ENCODE measurements around the gene RLF. TPM values are rescaled to one million over a fixed set of nuclear protein-coding genes. Genes with fewer than 3 reads are reported as not detected.
"Not testable (repeated sequence)": the region's sequence is repeated elsewhere in the genome, so short reads cannot be mapped to it uniquely, and the experiment has no call there.

RLF gene
- polyA plus RNA-seq, 4 donors = 3.2 to 19.0 (median 4.1) TPM

DNA sequence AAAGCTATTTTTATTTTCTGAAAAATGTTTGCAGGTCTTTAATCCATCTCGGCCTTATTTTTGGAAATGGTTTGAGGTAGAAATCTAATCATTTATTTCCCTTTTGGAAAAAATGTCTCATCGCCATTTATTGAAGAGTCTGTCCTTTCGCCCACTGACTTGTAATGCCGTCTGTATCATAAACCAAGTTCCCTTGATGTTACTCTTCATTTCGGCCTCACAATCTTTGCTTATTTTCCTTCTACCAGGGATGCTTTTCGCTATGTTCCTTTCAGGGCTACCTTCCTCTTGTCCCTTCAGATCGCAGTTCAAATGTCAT, 422 bp upstream of the RLF start:
- Histone ChIP-seq H3K27me3 (ENCODE audit: control insufficient read depth in 3 of 3, insufficient read depth in 3 of 3, low read length in 3 of 3) (no peaks in the 10 kb centered on the region), H3K4me1 (ENCODE audit: control insufficient read depth in 3 of 3, insufficient read depth in 2 of 3, low read depth in 1 of 3, low read length in 2 of 3) (peaks cover 0 to 4% (median 3%) of the 10 kb centered on the region in 3 donors), H3K9me3 (ENCODE audit: control insufficient read depth in 2 of 2, insufficient read depth in 1 of 2, low read depth in 1 of 2, low read length in 1 of 2) (no peaks in the 10 kb centered on the region), H3K27ac (ENCODE audit: low read depth in 1 of 3, low read length in 2 of 3) (peak overlapping the region; percentile 75 to 93 (median 90)), H3K4me3 (ENCODE audit: low read depth in 1 of 3, low read length in 3 of 3) (peak overlapping the region in 2 of 3 donors; percentile 80 to 83), H3K36me3 (ENCODE audit: control insufficient read depth in 3 of 3, insufficient read depth in 2 of 3, low read depth in 1 of 3, low read length in 3 of 3) (no peaks in the 10 kb centered on the region)
- 18 to 29% (median 19%) methylated on average over 7 of the region's 7 CpGs for WGBS, 3 donors
- FAIRE-seq = no peak
- DNase-seq = no peak

DNA sequence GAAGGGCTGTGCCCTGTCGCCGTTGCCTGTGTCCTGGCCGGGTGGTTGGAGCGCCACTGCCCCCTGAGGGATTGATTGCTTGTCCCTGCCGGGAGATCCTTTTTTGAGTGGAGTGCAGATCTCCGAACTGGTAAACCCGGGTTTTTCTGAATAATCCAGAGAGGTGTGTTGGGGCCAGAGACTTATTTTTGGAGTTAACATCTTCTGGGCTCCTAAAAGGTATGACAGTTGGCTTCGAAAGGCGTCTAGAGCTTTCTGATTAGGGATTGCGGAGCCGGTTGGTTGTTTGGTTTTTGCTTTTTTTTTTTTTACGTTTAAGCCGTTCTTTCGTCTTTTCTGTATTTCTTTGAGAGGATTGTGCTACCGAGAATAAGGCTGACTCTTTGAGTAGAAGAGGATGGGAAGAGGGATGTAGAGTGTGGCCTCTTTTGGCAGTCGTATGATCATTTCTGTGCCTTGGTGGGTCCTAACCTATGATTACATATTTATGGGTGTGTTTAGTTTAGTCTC, 756 bp downstream of the RLF start:
- WGBS, 3 donors = 0 to 1% (median 0%) methylated on average over 16 of the region's 16 CpGs
- Histone ChIP-seq H3K27ac (ENCODE audit: low read depth in 1 of 3, low read length in 2 of 3) (peak overlapping the region; percentile 75 to 93 (median 90)), H3K27me3 (ENCODE audit: control insufficient read depth in 3 of 3, insufficient read depth in 3 of 3, low read length in 3 of 3) (no peaks in the 10 kb centered on the region), H3K4me3 (ENCODE audit: low read depth in 1 of 3, low read length in 3 of 3) (peak overlapping the region; percentile 80 to 98 (median 83)), H3K4me1 (ENCODE audit: control insufficient read depth in 3 of 3, insufficient read depth in 2 of 3, low read depth in 1 of 3, low read length in 2 of 3) (peaks cover 0 to 4% (median 3%) of the 10 kb centered on the region in 3 donors), H3K9me3 (ENCODE audit: control insufficient read depth in 2 of 2, insufficient read depth in 1 of 2, low read depth in 1 of 2, low read length in 1 of 2) (no peaks in the 10 kb centered on the region), H3K36me3 (ENCODE audit: control insufficient read depth in 3 of 3, insufficient read depth in 2 of 3, low read depth in 1 of 3, low read length in 3 of 3) (no peaks in the 10 kb centered on the region)
- peak in 1 of 2 donors; percentile 40 for DNase-seq
- no peak for FAIRE-seq

DNA sequence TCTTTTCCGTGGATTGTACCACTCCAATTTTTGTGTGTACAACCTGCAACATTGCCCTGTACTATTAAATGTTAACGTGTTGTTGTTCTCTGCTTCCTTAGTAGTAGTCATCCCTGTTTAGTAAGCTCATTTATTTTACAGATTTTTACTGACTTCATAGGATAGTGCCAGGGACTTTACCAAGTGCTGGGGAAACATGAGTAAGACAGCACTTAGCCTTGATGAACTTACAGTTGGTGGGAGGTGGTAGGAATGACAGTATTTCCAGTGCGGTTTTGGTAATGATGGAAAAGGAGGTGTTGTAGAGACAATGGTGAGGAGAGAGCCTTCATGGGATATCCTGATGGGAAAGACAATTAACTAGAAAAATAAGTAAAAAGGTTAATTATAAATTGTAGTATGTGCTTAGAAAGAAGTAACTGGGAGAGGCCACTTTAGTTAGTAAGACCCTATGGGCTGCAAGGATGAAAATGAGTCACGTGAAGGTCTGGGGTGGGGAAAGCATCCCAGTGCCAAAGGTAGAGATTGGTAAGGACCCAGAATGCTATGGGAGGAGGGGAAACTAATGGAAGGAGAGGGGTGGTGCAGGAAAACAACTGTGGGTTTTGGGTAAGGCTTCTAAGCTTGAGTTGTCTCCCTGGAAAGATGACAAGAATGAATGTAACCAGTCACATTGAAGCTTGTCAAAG, 1.7 kb downstream of the RLF start:
- Histone ChIP-seq H3K27ac (ENCODE audit: low read depth in 1 of 3, low read length in 2 of 3) (peak overlapping the region in 1 of 3 donors; percentile 90), H3K4me3 (ENCODE audit: low read depth in 1 of 3, low read length in 3 of 3) (peak overlapping the region in 2 of 3 donors; percentile 80 to 83), H3K27me3 (ENCODE audit: control insufficient read depth in 3 of 3, insufficient read depth in 3 of 3, low read length in 3 of 3) (no peaks in the 10 kb centered on the region), H3K9me3 (ENCODE audit: control insufficient read depth in 2 of 2, insufficient read depth in 1 of 2, low read depth in 1 of 2, low read length in 1 of 2) (no peaks in the 10 kb centered on the region), H3K4me1 (ENCODE audit: control insufficient read depth in 3 of 3, insufficient read depth in 2 of 3, low read depth in 1 of 3, low read length in 2 of 3) (peaks cover 0 to 4% (median 3%) of the 10 kb centered on the region in 3 donors), H3K36me3 (ENCODE audit: control insufficient read depth in 3 of 3, insufficient read depth in 2 of 3, low read depth in 1 of 3, low read length in 3 of 3) (no peaks in the 10 kb centered on the region)
- FAIRE-seq (no peak), DNase-seq (peak in 1 of 2 donors; percentile 16)
- WGBS, 3 donors = 6 to 11% (median 7%) methylated on average over 4 of the region's 4 CpGs

DNA sequence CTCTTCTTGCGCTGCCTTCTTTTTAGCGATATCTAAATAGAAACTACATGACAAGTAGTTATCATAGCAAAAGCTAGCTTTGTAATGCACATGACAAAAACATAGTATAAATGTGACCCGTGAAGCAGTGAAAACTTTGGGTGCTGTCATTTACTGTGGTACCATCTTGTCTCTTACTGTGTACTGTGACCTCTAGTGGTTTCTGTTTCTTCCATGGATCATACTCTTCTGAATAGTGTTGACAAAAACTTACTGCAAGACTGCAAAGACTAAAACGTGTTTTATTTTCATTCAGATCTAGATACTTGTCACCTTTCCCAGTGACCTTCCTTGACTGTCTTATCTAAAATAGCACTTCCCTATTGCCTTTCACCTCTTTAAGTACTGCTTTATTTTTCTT, 6.1 kb downstream of the RLF start:
- H3K4me1 ChIP-seq (ENCODE audit: control insufficient read depth in 3 of 3, insufficient read depth in 2 of 3, low read depth in 1 of 3, low read length in 2 of 3) = peaks cover 3 to 4% (median 4%) of the 10 kb centered on the region in 3 donors

DNA sequence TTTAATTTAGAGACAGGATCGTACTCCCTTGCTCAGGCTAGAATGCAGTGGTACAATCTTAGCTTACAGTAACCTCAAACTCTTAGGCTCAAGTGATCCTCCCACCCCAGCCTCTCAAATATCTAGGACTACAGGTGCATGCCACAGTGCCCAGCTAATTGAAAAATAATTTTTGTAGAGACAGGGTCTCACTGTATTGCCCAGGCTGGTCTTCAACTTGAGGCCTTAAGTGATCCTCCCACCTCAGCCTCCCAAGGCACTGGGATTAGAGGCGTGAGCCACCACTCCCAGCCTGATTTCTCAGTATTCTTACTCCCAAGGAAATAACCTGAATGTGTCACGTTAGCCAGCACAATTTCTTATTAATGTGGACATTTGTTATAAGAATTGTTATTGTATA, 9.8 kb downstream of the RLF start:
- 81 to 90% (median 88%) methylated on average over 3 of the region's 3 CpGs for WGBS, 3 donors
- peaks cover 0 to 4% (median 0%) of the 10 kb centered on the region in 3 donors for H3K4me1 ChIP-seq (ENCODE audit: control insufficient read depth in 3 of 3, insufficient read depth in 2 of 3, low read depth in 1 of 3, low read length in 2 of 3)
- H3K9me3 ChIP-seq (ENCODE audit: control insufficient read depth in 2 of 2, insufficient read depth in 1 of 2, low read depth in 1 of 2, low read length in 1 of 2) = no peaks in the 10 kb centered on the region
- H3K4me3 ChIP-seq (ENCODE audit: low read depth in 1 of 3, low read length in 3 of 3) = no peak overlapping the region
- H3K36me3 ChIP-seq (ENCODE audit: control insufficient read depth in 3 of 3, insufficient read depth in 2 of 3, low read depth in 1 of 3, low read length in 3 of 3) = peaks cover 0 to 2% (median 0%) of the 10 kb centered on the region in 3 donors
- no peaks in the 10 kb centered on the region for H3K27me3 ChIP-seq (ENCODE audit: control insufficient read depth in 3 of 3, insufficient read depth in 3 of 3, low read length in 3 of 3)
- FAIRE-seq (no peak), DNase-seq (no peak)
- H3K27ac ChIP-seq (ENCODE audit: low read depth in 1 of 3, low read length in 2 of 3) = no peak overlapping the region

More for the DNA sequence above, 6.1 kb downstream of the RLF start:
- no peak overlapping the region for H3K4me3 ChIP-seq (ENCODE audit: low read depth in 1 of 3, low read length in 3 of 3)
- FAIRE-seq (no peak), DNase-seq (no peak)
- peaks cover 0 to 2% (median 0%) of the 10 kb centered on the region in 3 donors for H3K36me3 ChIP-seq (ENCODE audit: control insufficient read depth in 3 of 3, insufficient read depth in 2 of 3, low read depth in 1 of 3, low read length in 3 of 3)
- no peaks in the 10 kb centered on the region for H3K9me3 ChIP-seq (ENCODE audit: control insufficient read depth in 2 of 2, insufficient read depth in 1 of 2, low read depth in 1 of 2, low read length in 1 of 2)
- WGBS, 3 donors = 72 to 79% (median 76%) methylated on average over 4 of the region's 4 CpGs
- no peak overlapping the region for H3K27ac ChIP-seq (ENCODE audit: low read depth in 1 of 3, low read length in 2 of 3)
- no peaks in the 10 kb centered on the region for H3K27me3 ChIP-seq (ENCODE audit: control insufficient read depth in 3 of 3, insufficient read depth in 3 of 3, low read length in 3 of 3)

DNA sequence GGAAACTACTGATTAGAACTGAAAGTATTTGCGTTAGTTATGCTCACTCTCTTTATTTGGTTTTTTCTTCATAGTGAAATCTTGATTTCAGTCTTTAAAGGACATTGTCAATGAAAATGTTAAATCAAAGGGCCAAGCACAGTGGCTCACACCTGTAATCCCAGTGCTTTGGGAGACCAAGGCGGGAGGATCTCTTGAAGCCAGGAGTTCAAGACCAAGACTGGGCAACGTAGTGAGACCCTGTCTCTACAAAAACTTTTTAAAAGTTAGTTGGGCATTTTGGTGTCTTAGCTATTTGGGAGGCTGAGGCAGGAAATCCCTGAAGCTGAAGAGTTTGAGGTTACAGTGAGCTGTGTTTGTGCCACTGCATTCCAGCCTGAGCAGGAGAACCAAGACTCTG, 13.6 kb downstream of the RLF start:
- no peak for FAIRE-seq
- DNase-seq = no peak
- H3K4me1 ChIP-seq (ENCODE audit: control insufficient read depth in 3 of 3, insufficient read depth in 2 of 3, low read depth in 1 of 3, low read length in 2 of 3) = peaks cover 0 to 4% (median 0%) of the 10 kb centered on the region in 3 donors
- H3K27ac ChIP-seq (ENCODE audit: low read depth in 1 of 3, low read length in 2 of 3) = no peak overlapping the region
- 88 to 90% (median 88%) methylated on average over 3 of the region's 3 CpGs for WGBS, 3 donors
- H3K9me3 ChIP-seq (ENCODE audit: control insufficient read depth in 2 of 2, insufficient read depth in 1 of 2, low read depth in 1 of 2, low read length in 1 of 2) = no peaks in the 10 kb centered on the region
- H3K4me3 ChIP-seq (ENCODE audit: low read depth in 1 of 3, low read length in 3 of 3) = no peak overlapping the region
- peaks cover 0 to 2% (median 0%) of the 10 kb centered on the region in 3 donors for H3K36me3 ChIP-seq (ENCODE audit: control insufficient read depth in 3 of 3, insufficient read depth in 2 of 3, low read depth in 1 of 3, low read length in 3 of 3)
- H3K27me3 ChIP-seq (ENCODE audit: control insufficient read depth in 3 of 3, insufficient read depth in 3 of 3, low read length in 3 of 3) = no peaks in the 10 kb centered on the region

DNA sequence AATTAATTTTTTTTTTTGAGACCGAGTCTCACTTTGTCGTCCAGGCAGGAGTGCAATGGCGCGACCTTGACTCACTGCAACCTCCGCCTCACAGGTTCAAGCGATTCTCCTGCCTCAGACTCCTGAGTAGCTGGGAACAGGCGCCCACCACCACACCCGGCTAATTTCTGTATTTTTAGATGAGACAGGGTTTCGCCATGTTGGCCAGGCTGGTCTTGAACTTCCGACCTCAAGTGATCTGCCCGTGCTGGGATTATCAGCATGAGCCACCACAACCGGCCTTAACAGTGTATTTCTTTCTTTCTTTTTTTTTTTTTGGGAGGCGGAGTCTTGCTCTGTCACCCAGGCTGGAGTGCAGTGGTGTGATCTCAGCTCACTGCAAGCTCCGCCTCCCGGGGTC, 15.8 kb downstream of the RLF start:
- FAIRE-seq = not testable (repeated sequence)

DNA sequence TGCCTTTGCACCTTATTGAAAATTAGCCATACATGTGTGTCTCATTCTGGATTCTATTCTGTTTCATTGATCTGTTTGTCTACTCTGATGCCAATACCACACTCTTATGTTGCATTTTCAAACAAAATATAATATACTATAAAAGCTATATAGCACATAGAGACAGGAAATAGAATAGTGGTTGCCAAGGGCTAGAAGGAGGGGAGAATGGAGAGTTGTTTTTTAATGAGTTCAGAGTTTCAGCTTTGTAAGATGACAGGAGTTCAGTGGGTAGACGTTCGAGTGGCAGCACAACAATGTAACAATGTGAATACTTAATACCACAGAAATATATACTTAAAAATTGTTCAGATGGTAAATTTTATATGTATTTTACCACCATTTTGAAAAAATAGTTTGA, 17.0 kb downstream of the RLF start:
- peaks cover 0 to 3% (median 0%) of the 10 kb centered on the region in 3 donors for H3K4me1 ChIP-seq (ENCODE audit: control insufficient read depth in 3 of 3, insufficient read depth in 2 of 3, low read depth in 1 of 3, low read length in 2 of 3)
- DNase-seq = no peak
- H3K27ac ChIP-seq (ENCODE audit: low read depth in 1 of 3, low read length in 2 of 3) = no peak overlapping the region
- no peak for FAIRE-seq
- H3K4me3 ChIP-seq (ENCODE audit: low read depth in 1 of 3, low read length in 3 of 3) = no peak overlapping the region
- 63 to 78% (median 74%) methylated on average over 2 of the region's 2 CpGs for WGBS, 3 donors
- H3K36me3 ChIP-seq (ENCODE audit: control insufficient read depth in 3 of 3, insufficient read depth in 2 of 3, low read depth in 1 of 3, low read length in 3 of 3) = no peaks in the 10 kb centered on the region
- H3K27me3 ChIP-seq (ENCODE audit: control insufficient read depth in 3 of 3, insufficient read depth in 3 of 3, low read length in 3 of 3) = no peaks in the 10 kb centered on the region
- no peaks in the 10 kb centered on the region for H3K9me3 ChIP-seq (ENCODE audit: control insufficient read depth in 2 of 2, insufficient read depth in 1 of 2, low read depth in 1 of 2, low read length in 1 of 2)

More for the DNA sequence above, 15.8 kb downstream of the RLF start:
- not testable (repeated sequence) for DNase-seq; H3K9me3 ChIP-seq (ENCODE audit: control insufficient read depth in 2 of 2, insufficient read depth in 1 of 2, low read depth in 1 of 2, low read length in 1 of 2); H3K27ac ChIP-seq (ENCODE audit: low read depth in 1 of 3, low read length in 2 of 3); H3K4me3 ChIP-seq (ENCODE audit: low read depth in 1 of 3, low read length in 3 of 3); H3K4me1 ChIP-seq (ENCODE audit: control insufficient read depth in 3 of 3, insufficient read depth in 2 of 3, low read depth in 1 of 3, low read length in 2 of 3); H3K36me3 ChIP-seq (ENCODE audit: control insufficient read depth in 3 of 3, insufficient read depth in 2 of 3, low read depth in 1 of 3, low read length in 3 of 3); H3K27me3 ChIP-seq (ENCODE audit: control insufficient read depth in 3 of 3, insufficient read depth in 3 of 3, low read length in 3 of 3)
- WGBS, 3 donors = 94 to 97% (median 96%) methylated on average over 15 of the region's 15 CpGs
